HFFc6 (cell line): Measurements from ENCODE around the gene GGN. TPM values are rescaled to one million over a fixed set of nuclear protein-coding genes. Genes with fewer than 3 reads are reported as not detected.

Source experiments
- DNase-seq: peaks from one replicate; pipeline ENCODE4 v3.0.0-alpha.2; 2018
- H3K27ac Mint-ChIP-seq: 2 replicates; pipeline ENCODE4 v1.8.0; 2020; ENCODE audit warnings: mild to moderate bottlenecking, mixed read lengths
- H3K27me3 Mint-ChIP-seq: 2 replicates; pipeline ENCODE4 v1.8.0; 2021; ENCODE audit warnings: mild to moderate bottlenecking, moderate library complexity, mixed read lengths; ENCODE audit not compliant: insufficient read depth
- H3K36me3 Mint-ChIP-seq: 2 replicates; pipeline ENCODE4 v1.8.0; 2021; ENCODE audit warnings: low read depth, mixed read lengths
- H3K4me1 Mint-ChIP-seq: 2 replicates; pipeline ENCODE4 v1.8.0; 2020; ENCODE audit warnings: low read depth, mixed read lengths
- H3K4me3 Mint-ChIP-seq: 2 replicates; pipeline ENCODE4 v1.8.0; 2020; ENCODE audit warnings: mild to moderate bottlenecking, moderate library complexity, mixed read lengths
- H3K9me3 Mint-ChIP-seq: 2 replicates; pipeline ENCODE4 v1.8.0; 2020; ENCODE audit warnings: mild to moderate bottlenecking, mixed read lengths
- total RNA-seq, 6 experiments: library from RNA; stranded (reverse); fragmentation: NEBNext Ultra II Directional; extraction: Animal tissue kit (Norgen Biotek cat#: 25700); gene quantifications; 2 replicates in 1 of 6; 3 replicates in 5 of 6; pipeline ENCODE4 v1.2.3, GENCODE V29; 2021
- TF ChIP-seq, protein P1 (sequence below): fragments of 200-600 bp; sonication (generic); IDR thresholded peaks from 2 replicates; pipeline ENCODE4 v1.5.0; 2021; ENCODE audit warnings: antibody characterized with exemption, mild to moderate bottlenecking

Gene GGN
- total RNA-seq, 6 experiments from 2014 or later = 1.7 to 3.2 (median 2.2) TPM

- H3K4me3 Mint-ChIP-seq = no peak overlapping the region
- H3K4me1 Mint-ChIP-seq = peaks cover 6% of the 10 kb centered on the region
- no peaks in the 10 kb centered on the region for H3K36me3 Mint-ChIP-seq
- no peaks in the 10 kb centered on the region for H3K9me3 Mint-ChIP-seq
- no peak for DNase-seq
- H3K27ac Mint-ChIP-seq = no peak overlapping the region
- H3K27me3 Mint-ChIP-seq = no peaks in the 10 kb centered on the region; the same call in 1 of the 2 replicates
- TF ChIP-seq, protein P1, sequence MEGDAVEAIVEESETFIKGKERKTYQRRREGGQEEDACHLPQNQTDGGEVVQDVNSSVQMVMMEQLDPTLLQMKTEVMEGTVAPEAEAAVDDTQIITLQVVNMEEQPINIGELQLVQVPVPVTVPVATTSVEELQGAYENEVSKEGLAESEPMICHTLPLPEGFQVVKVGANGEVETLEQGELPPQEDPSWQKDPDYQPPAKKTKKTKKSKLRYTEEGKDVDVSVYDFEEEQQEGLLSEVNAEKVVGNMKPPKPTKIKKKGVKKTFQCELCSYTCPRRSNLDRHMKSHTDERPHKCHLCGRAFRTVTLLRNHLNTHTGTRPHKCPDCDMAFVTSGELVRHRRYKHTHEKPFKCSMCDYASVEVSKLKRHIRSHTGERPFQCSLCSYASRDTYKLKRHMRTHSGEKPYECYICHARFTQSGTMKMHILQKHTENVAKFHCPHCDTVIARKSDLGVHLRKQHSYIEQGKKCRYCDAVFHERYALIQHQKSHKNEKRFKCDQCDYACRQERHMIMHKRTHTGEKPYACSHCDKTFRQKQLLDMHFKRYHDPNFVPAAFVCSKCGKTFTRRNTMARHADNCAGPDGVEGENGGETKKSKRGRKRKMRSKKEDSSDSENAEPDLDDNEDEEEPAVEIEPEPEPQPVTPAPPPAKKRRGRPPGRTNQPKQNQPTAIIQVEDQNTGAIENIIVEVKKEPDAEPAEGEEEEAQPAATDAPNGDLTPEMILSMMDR = no peak
These were observed 21.8 kb upstream of the GGN start for GRCh38 chr19:38409631-38410133.

DNA sequence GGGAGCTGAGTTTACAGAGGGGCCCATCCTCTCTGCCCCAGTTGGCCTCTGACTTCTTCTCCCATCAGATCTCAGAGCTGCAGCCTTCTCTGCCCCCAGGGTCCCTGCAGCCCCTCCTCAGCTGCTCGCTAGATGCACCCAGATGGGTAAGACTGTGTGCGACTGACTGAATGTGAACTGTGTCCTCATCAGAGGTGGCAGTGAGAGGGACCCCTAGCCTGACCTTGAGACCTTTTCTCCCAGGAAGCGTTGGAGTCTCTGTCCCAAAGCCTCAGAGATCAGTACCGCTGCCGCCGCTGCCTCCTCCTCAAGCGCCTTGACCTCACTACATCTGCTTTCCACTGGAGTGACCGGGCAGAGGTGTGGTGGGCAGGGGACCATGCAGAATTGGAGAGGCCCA, 17.4 kb upstream of the GGN start:
- Mint-ChIP-seq H3K4me3 (no peak overlapping the region), H3K4me1 (peaks cover 11% of the 10 kb centered on the region), H3K36me3 (no peaks in the 10 kb centered on the region), H3K27ac (no peak overlapping the region), H3K9me3 (no peaks in the 10 kb centered on the region), H3K27me3 (peaks cover 2% of the 10 kb centered on the region)
- TF ChIP-seq, protein P1 = no peak
- DNase-seq = no peak

DNA sequence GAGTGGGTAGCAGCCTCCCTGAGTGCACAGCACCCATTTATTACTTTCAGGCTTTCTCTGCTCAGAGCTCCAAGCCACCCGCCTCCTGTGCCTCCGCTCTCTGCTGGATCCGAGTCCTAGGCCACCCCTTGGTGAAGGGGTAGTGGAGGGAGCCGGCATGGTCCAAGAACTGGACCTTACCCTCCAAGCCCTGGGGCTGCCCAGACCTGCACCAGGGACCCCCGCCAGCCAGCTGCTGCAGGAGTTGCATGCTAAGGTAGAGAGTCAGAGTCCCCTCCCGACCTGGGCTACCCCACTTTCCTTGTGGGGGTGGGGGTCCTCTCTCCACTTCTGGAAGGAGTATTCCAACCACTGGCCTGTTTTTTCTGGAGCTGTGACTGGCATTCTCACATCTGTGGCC, 17.0 kb upstream of the GGN start:
- peak overlapping the region; percentile 93; the same call in 1 of the 2 replicates for H3K4me3 Mint-ChIP-seq
- H3K9me3 Mint-ChIP-seq = no peaks in the 10 kb centered on the region
- H3K36me3 Mint-ChIP-seq = no peaks in the 10 kb centered on the region
- TF ChIP-seq, protein P1 = no peak
- H3K27ac Mint-ChIP-seq = no peak overlapping the region
- no peak for DNase-seq
- H3K27me3 Mint-ChIP-seq = peaks cover 2% of the 10 kb centered on the region
- H3K4me1 Mint-ChIP-seq = peaks cover 15% of the 10 kb centered on the region

DNA sequence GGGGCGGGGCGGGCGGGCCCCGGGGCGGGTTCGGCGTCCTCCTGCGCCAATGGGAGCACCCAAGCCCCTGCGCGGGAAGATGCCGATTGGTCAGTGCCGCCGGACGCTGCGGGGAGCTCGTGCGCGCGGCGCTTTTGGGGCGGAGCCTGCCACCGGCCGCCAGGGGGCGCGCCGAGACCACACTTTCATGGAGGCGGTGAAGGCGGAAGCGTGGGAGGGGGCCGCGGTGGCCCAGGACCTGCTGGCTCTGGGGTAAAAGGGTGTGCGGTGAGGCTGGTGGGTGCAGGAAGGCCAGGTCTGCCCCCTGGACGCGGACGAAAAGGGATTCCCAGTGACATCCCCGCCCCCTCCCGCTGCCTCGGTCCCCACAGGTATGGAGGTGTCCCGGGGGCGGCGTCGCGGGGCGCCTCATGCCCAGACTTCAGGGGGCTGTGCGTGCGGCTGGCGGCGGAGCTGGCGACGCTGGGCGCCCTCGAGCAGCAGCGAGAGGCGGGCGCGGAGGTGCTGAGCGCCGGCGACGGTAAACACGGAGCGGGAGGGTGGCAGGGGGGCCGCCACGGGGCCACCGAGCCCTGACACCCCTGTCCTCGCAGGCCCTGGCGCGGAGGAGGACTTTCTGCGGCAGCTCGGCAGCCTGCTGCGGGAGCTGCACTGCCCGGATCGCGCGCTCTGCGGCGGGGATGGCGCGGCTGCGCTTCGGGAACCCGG, 15.3 kb upstream of the GGN start, which contains the start of gene FAM98C:
TSS of gene FAM98C (plus strand) at position 127 of the 708 bp plus-strand sequence. CDS start at position 188, 61 bp downstream.
- TF ChIP-seq, protein P1 = peak; percentile 100
- peak; percentile 93 for DNase-seq
- peak within 1 kb of the TSS; percentile 78 for H3K27ac Mint-ChIP-seq
- H3K27me3 Mint-ChIP-seq = peaks cover 2% of the 10 kb centered on the region
- no peaks in the 10 kb centered on the region for H3K9me3 Mint-ChIP-seq
- H3K4me1 Mint-ChIP-seq = peaks cover 22% of the 10 kb centered on the region
- H3K4me3 Mint-ChIP-seq = peak within 1 kb of the TSS; percentile 93
- no peaks in the 10 kb centered on the region for H3K36me3 Mint-ChIP-seq

- Mint-ChIP-seq H3K4me1 (peaks cover 22% of the 10 kb centered on the region), H3K9me3 (no peaks in the 10 kb centered on the region), H3K36me3 (no peaks in the 10 kb centered on the region), H3K27ac (peak overlapping the region; percentile 78), H3K27me3 (peaks cover 2% of the 10 kb centered on the region), H3K4me3 (peak overlapping the region; percentile 93)
- DNase-seq = no peak
- TF ChIP-seq, protein P1 = no peak
These were observed 14.8 kb upstream of the GGN start for GRCh38 chr19:38402623-38402966.
